Caco-2 (cell line): ENCODE results near the gene PPRC1. TPM values are rescaled to one million over a fixed set of nuclear protein-coding genes. Genes with fewer than 3 reads are reported as not detected.

ENCODE experiments used
- BruUV-seq: library from RNA; stranded (reverse); fragments of 400-500 nt; replicated peaks from 2 replicates; lab custom pipeline; 2021; lab: Mats Ljungman, UMichigan
- CTCF ChIA-PET: fragments of 300-600 bp; sonication (Branson Sonifier 250); formaldehyde crosslinking; loops from one replicate; lab custom pipeline; 2022; ENCODE audit warnings: antibody characterized with exemption; lab: Charles Lee
- POLR2A ChIA-PET: fragments of 300-600 bp; sonication (Branson Sonifier 250); formaldehyde crosslinking; loops from one replicate; lab custom pipeline; 2022; ENCODE audit warnings: antibody characterized with exemption; lab: Charles Lee
- DNase-seq, 2 experiments: peaks; one replicate each; pipeline versions ENCODE4 v3.0.0 to v3.0.0-alpha.2; 2020 to 2022
- H3K27me3 ChIP-seq: replicated peaks from 2 replicates; pipeline ENCODE4 v1.6.0; 2011; ENCODE audit warnings: low read length; ENCODE audit not compliant: control insufficient read depth, insufficient read depth
- H3K36me3 ChIP-seq: 2 replicates; pipeline ENCODE4 v1.5.1; 2011; ENCODE audit warnings: low read length; ENCODE audit not compliant: control insufficient read depth, insufficient read depth
- H3K4me1 ChIP-seq: fragments of 250-450 bp; sonication (Bioruptor Pico); 2 replicates; pipeline ENCODE4 v1.5.1; 2020; ENCODE audit warnings: mild to moderate bottlenecking
- H3K4me3 ChIP-seq: 2 replicates; pipeline ENCODE4 v1.5.1; 2011; ENCODE audit warnings: low read depth, mild to moderate bottlenecking, control low read depth, low read length
- H3K9me3 ChIP-seq: fragments of 250-450 bp; sonication (Bioruptor Pico); 2 replicates; pipeline ENCODE4 v1.5.1; 2020; ENCODE audit warnings: mild to moderate bottlenecking, moderate library complexity
- H3K27ac Mint-ChIP-seq: one replicate; pipeline ENCODE4 v1.8.0; 2022; ENCODE audit warnings: mixed read lengths; ENCODE audit not compliant: unreplicated experiment
- H3K27me3 Mint-ChIP-seq: one replicate; pipeline ENCODE4 v1.8.0; 2022; ENCODE audit warnings: mixed read lengths; ENCODE audit not compliant: insufficient read depth, unreplicated experiment
- H3K36me3 Mint-ChIP-seq: one replicate; pipeline ENCODE4 v1.8.0; 2022; ENCODE audit warnings: mild to moderate bottlenecking, mixed read lengths; ENCODE audit not compliant: insufficient read depth, unreplicated experiment
- H3K4me1 Mint-ChIP-seq: one replicate; pipeline ENCODE4 v1.8.0; 2022; ENCODE audit warnings: low read depth, mixed read lengths; ENCODE audit not compliant: unreplicated experiment
- H3K4me3 Mint-ChIP-seq: one replicate; pipeline ENCODE4 v1.8.0; 2022; ENCODE audit warnings: mild to moderate bottlenecking, moderate library complexity, mixed read lengths; ENCODE audit not compliant: unreplicated experiment
- H3K9me3 Mint-ChIP-seq: one replicate; pipeline ENCODE4 v1.8.0; 2022; ENCODE audit warnings: mixed read lengths; ENCODE audit not compliant: unreplicated experiment
- CTCF ChIP-seq, 2 experiments: fragments of 200-600 bp in 1 of 2; IDR thresholded peaks; 1 replicate in 1 of 2; 2 replicates in 1 of 2; pipeline versions ENCODE4 v1.5.1 to v1.8.0; 2011 to 2022; ENCODE audit warnings: antibody characterized with exemption in 1 of 2, control low read depth in 1 of 2, inconsistent platforms in 1 of 2, low read depth in 1 of 2, low read length in 1 of 2, mild to moderate bottlenecking in 1 of 2, moderate library complexity in 1 of 2; ENCODE audit not compliant: insufficient read depth in 1 of 2, severe bottlenecking in 1 of 2, unreplicated experiment in 1 of 2
- intact Hi-C: fragments of 100-400 bp; cut with micrococcal nuclease; formaldehyde crosslinking; loops from one replicate; pipeline ENCODE4 v1.10.0; 2022; ENCODE audit not compliant: unreplicated experiment
- total RNA-seq: library from RNA; stranded (reverse); gene quantifications from 2 replicates; pipeline ENCODE4 v1.2.3, GENCODE V29; 2022

Gene PPRC1
- total RNA-seq, 1 experiment from 2014 or later = 66.6 TPM

DNA sequence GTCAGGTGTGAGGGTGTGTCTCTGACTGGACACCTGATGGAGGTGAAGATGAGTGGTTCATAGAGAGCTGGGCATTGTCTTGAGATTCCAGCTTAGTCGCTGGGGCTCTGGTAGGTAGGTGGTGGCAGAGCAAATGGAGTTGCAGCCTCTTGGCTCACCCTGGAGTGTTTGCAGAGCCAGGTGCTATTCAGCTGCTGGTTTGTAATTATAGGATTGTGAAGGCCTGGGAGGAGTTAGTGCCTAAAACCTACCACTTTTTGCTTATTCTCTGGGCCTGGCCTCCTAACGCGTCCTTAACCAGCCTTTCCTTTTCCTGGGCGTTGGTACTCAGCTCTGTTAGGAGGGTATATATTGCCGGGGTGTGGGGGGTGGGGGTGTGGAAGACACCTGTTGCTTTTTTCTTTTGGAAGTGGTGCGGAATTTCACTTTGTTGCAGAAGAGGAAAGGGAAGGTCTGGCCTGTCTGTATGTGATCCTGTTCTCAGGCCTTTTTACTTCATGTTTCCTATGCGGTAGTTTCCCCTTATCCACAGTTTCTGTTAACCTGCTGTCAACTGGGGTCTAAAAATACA, 3.2 kb downstream of the PPRC1 start:
- Mint-ChIP-seq H3K4me3 (peak overlapping the region; percentile 10), H3K9me3 (no peaks in the 10 kb centered on the region), H3K27ac (peak overlapping the region; percentile 5), H3K36me3 (peaks cover 73% of the 10 kb centered on the region), H3K27me3 (no peaks in the 10 kb centered on the region), H3K4me1 (peaks cover 7% of the 10 kb centered on the region)
- no peak for TF ChIP-seq CTCF (IDR thresholded peaks at IDR 0.05; ENCODE audit: insufficient read depth in 1 of 2, low read depth in 1 of 2, low read length in 1 of 2, severe bottlenecking in 1 of 2, unreplicated experiment in 1 of 2)
- H3K4me1 ChIP-seq = peaks cover 11% of the 10 kb centered on the region
- POLR2A ChIA-PET = interaction anchor here (0.9 kb wide), 1 partner anchor 16 kb away, joined by 4 read pairs; no protein-coding TSS in a partner anchor
- H3K27me3 ChIP-seq = no peaks in the 10 kb centered on the region
- H3K4me3 ChIP-seq = no peak overlapping the region
- BruUV-seq = no TSS peak
- CTCF ChIA-PET = no interaction called here
- no peak for DNase-seq
- peaks cover 8% of the 10 kb centered on the region for H3K36me3 ChIP-seq
- no peaks in the 10 kb centered on the region for H3K9me3 ChIP-seq
- intact Hi-C loops = no loop called here

GRCh38 chr10:102139281-102140110, 6.7 kb downstream of the PPRC1 start:
- Mint-ChIP-seq H3K9me3 (no peaks in the 10 kb centered on the region), H3K27ac (no peak overlapping the region), H3K4me1 (peaks cover 7% of the 10 kb centered on the region), H3K27me3 (no peaks in the 10 kb centered on the region), H3K36me3 (peaks cover 85% of the 10 kb centered on the region), H3K4me3 (no peak overlapping the region)
- TF ChIP-seq CTCF (IDR thresholded peaks at IDR 0.05; ENCODE audit: insufficient read depth in 1 of 2, low read depth in 1 of 2, low read length in 1 of 2, severe bottlenecking in 1 of 2, unreplicated experiment in 1 of 2) = no peak
- CTCF ChIA-PET = no interaction called here
- Histone ChIP-seq H3K4me1 (peaks cover 5% of the 10 kb centered on the region), H3K4me3 (no peak overlapping the region), H3K27me3 (no peaks in the 10 kb centered on the region), H3K36me3 (peaks cover 10% of the 10 kb centered on the region), H3K9me3 (no peaks in the 10 kb centered on the region)
- intact Hi-C loops = no loop called here
- BruUV-seq = no TSS peak
- DNase-seq = no peak
- POLR2A ChIA-PET = no interaction called here

DNA sequence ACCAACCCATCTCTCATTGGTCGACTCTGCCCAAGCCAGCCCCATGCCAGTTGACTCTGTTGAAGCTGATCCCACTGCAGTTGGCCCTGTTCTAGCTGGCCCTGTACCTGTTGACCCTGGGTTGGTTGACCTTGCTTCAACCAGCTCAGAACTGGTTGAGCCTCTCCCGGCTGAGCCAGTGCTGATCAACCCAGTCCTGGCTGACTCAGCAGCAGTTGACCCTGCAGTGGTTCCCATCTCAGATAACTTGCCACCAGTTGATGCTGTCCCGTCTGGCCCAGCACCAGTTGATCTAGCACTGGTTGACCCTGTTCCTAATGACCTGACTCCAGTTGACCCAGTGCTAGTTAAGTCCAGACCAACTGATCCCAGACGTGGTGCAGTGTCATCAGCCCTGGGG, 7.4 kb downstream of the PPRC1 start:
- intact Hi-C loops = no loop called here
- Mint-ChIP-seq H3K4me3 (no peak overlapping the region), H3K36me3 (peaks cover 85% of the 10 kb centered on the region), H3K9me3 (no peaks in the 10 kb centered on the region), H3K4me1 (peaks cover under 1% of the 10 kb centered on the region), H3K27me3 (no peaks in the 10 kb centered on the region), H3K27ac (no peak overlapping the region)
- BruUV-seq = no TSS peak
- no peaks in the 10 kb centered on the region for H3K9me3 ChIP-seq
- POLR2A ChIA-PET = no interaction called here
- TF ChIP-seq CTCF (IDR thresholded peaks at IDR 0.05; ENCODE audit: insufficient read depth in 1 of 2, low read depth in 1 of 2, low read length in 1 of 2, severe bottlenecking in 1 of 2, unreplicated experiment in 1 of 2) = no peak
- DNase-seq = no peak
- peaks cover 12% of the 10 kb centered on the region for H3K36me3 ChIP-seq
- no peaks in the 10 kb centered on the region for H3K27me3 ChIP-seq
- CTCF ChIA-PET = no interaction called here
- no peaks in the 10 kb centered on the region for H3K4me1 ChIP-seq
- H3K4me3 ChIP-seq = no peak overlapping the region
